DMS153 treated with DMSO at 0.1 percent for 48 hours (cell line): ENCODE measurements around the gene GSTA1.
"Not testable (repeated sequence)": the region's sequence is repeated elsewhere in the genome, so short reads cannot be mapped to it uniquely, and the experiment has no call there.

Source experiments
- DNase-seq: peaks from one replicate; lab custom pipeline; 2025; ENCODE audit not compliant: unreplicated experiment; lab: John Stamatoyannopoulos, UW

GSTA1 gene

DNA sequence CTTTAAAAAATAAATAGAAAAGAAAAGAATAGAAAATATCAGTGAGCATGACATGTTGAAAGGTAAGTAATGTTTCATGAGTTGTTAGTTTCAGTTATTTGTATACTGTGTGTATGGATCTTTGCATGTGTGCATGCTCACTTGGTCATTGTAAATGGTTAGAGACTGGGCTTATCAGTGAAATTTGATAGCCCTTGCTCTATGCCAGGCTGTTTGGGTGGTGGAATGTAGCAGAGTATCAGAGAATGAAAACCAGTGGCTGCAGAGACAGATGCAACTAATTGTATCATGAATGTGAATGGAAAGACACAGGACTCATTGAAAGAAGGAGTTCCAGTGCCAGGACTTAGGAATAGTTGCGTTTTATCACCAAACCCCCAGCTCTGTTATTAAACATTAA, 44.5 kb downstream of the GSTA1 start:
- no peak for DNase-seq

DNA sequence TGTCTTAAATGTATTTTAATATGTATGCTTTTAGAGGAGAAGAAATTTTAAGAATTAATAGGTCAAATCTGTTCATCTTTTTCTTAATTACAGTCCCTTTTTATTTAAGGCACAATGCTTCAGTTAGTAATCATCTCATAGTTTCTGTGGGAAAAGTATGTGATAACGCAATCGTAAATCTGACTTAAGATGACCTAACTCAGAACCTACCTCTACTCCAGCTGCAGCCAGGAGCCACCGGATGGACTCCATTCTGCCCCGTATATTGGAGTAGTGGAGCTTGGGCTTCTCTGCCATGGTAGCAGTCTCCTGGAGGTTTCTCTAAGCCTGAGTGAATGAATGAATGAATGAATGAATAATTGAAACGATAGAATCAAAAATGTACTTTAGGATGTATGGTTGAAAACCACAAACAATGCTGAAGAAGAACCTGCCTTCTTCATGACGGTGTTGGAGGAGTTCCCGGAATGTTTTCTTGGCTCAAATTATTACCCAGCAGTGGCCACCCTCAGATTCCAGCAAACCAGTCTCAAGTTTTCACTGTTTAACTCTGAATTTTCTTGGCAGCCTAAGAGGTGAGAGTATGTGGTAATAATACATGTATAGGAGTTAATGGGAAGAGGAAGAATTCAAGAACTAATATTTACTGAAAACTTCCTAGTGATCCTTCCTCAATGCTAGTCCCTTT, 45.8 kb downstream of the GSTA1 start:
- not testable (repeated sequence) for DNase-seq

DNA sequence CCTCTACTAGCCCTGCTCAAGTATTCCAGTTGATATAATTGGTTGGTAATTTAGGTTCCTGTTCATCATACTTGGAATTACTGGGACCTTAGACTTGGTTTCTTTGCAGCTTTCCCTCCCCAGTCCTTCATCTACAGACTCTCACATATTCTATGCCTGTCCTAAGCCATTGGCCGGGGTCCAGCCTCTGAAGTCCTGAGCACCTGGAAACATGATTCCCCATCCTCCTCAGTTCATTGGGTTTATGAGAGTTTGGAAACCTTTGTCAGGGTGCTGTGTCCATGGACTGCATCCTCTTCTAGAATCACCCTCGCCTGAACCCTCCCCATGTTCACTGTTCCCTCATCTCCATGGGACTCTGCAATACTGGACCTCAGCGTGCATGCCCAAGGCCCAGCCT, 49.2 kb downstream of the GSTA1 start:
- no peak for DNase-seq

DNA sequence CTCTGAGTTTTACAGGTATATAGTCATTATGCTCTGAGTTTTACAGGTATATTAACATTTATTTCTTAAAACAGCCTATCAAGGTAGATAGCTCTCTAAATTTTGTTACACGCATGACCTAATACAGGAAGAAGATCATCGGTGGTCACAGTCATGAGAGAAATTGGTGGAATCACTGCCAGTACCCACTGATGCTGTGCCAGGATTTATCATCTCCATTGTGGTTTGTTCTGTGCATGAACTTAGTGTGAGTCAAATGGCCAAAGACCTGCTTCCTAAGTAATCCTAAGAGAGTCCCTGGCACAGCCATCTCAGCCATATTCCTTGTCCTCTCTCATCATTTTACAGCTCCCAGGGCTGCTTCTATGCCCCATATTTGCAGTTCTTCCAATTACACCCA, 50.5 kb downstream of the GSTA1 start:
- not testable (repeated sequence) for DNase-seq

DNA sequence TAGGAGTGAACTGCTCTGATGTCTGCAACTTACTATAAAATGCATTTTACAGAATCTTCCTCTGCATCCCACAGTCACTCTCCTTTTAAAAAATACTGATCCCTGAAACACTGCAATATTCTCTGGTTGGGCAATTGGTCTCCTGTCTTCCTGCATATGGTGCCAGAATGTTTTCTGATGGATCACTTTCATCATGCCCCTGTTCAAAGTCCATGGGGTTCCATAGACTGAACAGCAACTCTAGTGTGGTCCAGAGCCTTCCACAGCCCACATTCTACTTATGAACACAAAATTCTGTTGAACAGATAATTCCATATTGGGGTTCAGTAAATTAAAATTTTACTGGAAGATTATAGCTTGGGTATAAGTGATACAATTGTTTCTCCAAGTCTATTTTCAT, 51.3 kb downstream of the GSTA1 start:
- no peak for DNase-seq

DNA sequence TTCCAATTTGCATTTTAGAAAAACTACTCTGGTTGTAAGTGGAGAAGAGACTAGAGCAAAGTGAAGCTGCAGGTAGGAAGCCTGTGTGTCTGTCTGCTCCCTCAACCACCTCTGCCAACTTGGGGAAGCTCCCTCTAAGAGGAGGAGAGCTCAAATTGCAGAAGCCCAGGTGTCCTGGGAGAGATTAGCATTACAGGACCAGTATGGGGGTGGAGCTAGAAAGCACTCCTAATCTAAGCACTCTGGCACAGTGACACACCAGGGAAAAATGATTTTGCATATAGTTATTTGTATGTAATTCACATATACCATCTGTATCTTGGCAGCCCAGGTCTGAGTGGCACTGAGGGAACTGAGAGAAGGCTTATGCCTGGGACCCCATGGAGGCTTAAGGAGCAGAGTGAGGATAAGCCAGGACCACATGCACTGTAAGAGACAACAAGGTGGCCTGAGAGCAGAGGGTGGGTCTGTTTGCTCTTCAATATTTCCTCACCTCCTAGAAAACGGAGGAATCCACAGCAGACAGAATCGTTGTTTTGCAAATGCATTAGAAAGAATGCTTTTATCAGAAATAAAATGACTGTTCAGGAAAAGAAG, 54.0 kb downstream of the GSTA1 start:
- no peak for DNase-seq

- DNase-seq = not testable (repeated sequence)
Observed at GRCh38 chr6:52747301-52747700, 56.3 kb downstream of the GSTA1 start.

- DNase-seq = no peak
Observed at GRCh38 chr6:52746213-52746612, 57.4 kb downstream of the GSTA1 start.

GRCh38 chr6:52745764-52746201, 57.8 kb downstream of the GSTA1 start:
- DNase-seq = no peak

- DNase-seq = no peak
Observed at GRCh38 chr6:52741872-52742271, 61.7 kb downstream of the GSTA1 start.
